AG10803 (cell line): ENCODE results near the gene EVA1B.

Experiments used
- DNase-seq: peaks from one replicate; pipeline ENCODE4 v3.0.0; 2010; ENCODE audit warnings: low read depth
- H3K4me3 ChIP-seq: 2 replicates; pipeline ENCODE4 v1.5.1; 2011; ENCODE audit warnings: mild to moderate bottlenecking, low read length, control low read depth
- TF ChIP-seq, protein P1 (sequence below): conservative IDR thresholded peaks from 2 replicates; pipeline ENCODE4 v1.5.1; 2011; ENCODE audit warnings: mild to moderate bottlenecking, low read length, control low read depth, inconsistent platforms

The EVA1B gene

DNA sequence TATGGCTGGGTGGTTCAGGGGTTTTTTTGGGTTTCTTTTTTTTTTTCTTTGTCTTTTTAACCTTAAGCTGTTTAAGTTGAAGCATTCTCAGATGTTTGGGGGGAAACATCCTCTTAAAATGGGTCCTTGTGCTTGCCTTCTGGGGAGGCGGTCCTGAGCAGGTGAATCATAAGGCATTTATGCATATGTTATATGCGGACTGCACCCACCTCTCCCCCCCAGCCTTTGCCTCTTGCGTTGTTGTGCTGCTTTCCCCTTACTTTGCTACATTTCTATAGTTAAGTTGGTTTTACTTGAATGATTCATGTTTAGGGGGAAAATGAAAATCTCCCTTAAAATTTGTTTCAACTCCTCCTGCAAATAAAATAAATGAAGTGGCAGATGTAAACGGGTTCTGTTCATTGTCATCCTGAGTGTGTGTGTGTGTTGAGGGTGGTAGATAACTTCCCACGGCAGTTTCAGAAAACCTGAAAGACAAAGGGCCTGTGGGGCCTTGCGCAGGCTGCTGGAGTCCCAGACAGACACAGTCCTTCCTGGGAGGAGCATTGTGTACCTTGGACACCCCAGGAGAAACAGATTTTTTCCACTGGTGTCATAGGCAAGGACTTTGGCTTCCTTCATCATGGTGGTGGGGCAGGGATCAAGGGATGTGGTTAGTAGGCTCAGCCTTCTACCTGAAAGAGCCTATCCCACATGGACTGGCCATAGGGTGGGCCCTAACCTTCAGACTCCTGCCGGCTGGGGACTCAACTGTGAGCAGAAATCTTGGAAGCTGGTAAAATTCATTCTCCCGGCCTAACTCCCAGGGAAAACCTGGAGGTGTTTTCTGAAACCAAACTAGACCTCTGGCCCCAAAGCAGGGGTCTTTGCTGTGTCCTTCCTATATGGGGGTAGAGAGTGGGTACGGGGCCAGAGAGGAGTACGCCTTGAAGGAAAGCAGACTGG lies 18.2 kb downstream of the EVA1B start:
- no peak for DNase-seq
- TF ChIP-seq, protein P1, sequence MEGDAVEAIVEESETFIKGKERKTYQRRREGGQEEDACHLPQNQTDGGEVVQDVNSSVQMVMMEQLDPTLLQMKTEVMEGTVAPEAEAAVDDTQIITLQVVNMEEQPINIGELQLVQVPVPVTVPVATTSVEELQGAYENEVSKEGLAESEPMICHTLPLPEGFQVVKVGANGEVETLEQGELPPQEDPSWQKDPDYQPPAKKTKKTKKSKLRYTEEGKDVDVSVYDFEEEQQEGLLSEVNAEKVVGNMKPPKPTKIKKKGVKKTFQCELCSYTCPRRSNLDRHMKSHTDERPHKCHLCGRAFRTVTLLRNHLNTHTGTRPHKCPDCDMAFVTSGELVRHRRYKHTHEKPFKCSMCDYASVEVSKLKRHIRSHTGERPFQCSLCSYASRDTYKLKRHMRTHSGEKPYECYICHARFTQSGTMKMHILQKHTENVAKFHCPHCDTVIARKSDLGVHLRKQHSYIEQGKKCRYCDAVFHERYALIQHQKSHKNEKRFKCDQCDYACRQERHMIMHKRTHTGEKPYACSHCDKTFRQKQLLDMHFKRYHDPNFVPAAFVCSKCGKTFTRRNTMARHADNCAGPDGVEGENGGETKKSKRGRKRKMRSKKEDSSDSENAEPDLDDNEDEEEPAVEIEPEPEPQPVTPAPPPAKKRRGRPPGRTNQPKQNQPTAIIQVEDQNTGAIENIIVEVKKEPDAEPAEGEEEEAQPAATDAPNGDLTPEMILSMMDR, result no peak
- no peak overlapping the region for H3K4me3 ChIP-seq

DNA sequence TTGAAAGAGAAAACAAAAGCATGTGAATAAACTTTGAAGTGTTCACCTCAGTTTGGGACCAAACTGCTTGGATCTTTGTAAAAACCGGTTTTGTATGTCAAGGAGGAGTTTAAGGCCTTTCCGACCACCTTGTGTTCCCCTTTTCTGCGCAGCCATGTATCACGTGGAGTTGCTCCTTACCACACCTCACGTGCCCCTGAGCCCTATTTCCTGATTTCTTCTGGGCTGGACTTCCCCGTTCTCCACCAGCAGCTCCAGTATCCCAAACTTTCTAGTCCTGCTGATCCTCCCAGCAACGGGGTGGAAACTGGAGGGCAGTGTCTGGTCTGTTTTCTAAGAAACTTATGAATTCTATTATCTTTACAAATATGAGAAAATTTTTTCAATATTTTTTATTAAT lies 18.9 kb downstream of the EVA1B start:
- H3K4me3 ChIP-seq, result no peak overlapping the region
- TF ChIP-seq, protein P1, result no peak
- no peak for DNase-seq

DNA sequence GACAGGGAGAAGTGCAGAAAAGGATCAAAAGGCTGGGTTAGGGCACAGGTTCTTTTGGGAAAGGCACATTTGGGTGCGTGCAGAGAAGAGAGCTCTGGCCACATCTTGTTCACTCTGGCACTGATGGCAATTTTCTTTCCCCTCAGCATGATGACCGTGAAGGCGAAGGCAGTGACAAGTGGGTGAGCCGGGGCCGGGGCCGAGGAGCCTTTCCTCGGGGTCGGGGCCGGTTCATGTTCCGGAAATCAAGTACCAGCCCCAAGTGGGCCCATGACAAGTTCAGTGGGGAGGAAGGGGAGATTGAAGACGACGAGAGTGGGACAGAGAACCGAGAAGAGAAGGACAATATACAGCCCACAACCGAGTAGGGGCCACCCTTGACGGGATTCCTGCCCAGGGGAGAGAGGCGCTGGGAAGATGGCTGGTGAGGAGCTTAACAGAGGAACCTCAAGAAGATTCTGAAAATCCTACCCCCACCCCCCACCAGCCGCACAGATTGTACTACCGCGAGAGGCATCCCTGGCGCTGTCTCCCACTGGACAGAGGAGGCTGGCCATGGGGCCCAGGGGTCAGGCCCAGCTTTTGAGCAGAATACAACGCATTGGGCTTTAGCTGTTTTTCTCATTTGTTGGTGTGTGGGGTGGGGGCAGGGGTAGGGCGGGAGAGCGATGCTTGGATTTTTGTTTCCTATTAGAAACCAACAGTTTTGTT lies 19.6 kb downstream of the EVA1B start:
- TF ChIP-seq, protein P1, result no peak
- no peak overlapping the region for H3K4me3 ChIP-seq
- DNase-seq, result no peak

DNA sequence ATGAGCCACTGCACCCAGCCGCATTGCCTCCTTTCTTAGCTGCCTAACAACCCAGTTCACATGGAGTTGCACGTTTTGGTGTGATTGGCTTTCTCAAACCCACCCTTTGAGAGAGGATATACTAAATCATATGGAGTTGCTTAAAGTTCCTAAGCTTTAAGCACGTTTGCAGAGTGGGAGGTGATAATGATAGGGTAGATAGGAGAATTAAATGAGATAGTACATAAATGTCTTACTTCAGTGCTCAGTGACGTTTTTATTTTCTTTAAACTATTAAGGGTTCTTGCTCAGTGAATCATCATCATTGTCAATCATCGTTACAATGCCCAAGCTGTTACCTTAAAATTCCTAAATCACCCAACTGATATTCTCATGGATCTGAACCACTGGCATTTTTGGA lies 20.2 kb downstream of the EVA1B start:
- DNase-seq, result no peak
- TF ChIP-seq, protein P1, result no peak
- no peak overlapping the region for H3K4me3 ChIP-seq

DNA sequence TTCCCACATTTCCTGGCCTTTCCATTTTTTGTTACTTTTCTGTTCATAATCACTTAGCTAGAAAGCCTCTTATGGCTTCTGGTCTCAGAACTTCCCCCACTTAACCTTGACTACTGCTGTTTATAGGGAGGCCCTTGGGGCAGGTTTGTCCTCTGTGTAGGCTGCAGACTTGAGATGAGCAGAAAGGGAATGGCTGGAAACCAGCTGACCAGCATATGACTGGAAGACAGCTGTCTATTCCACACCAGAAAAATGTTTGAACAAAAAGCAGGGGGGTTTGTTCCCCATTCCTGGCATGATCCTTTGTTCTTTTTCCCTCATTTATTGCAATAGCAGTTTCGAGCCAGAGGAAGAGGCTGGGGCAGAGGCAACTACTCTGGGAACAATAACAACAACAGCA lies 22.2 kb downstream of the EVA1B start:
- H3K4me3 ChIP-seq, result no peak overlapping the region
- no peak for DNase-seq
- TF ChIP-seq, protein P1, result no peak

DNA sequence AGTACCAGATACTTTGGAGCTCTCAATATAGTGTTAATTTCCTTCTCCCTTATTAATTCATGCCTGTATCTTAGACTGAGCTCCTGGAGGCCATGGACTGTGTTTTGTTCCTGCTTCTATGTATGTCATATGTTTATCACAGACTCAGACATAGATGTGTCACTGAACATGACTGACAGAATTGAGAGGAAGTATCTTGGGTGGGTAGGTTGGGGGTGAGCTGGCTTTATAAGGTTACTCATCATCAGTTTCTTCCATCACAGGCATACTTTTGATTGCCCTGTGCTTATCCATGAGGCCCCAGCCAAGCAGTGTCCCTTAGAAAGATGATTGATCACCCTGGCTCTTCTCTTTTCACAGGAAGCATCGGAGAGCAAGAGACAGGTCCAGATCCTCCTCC lies 22.9 kb downstream of the EVA1B start:
- no peak overlapping the region for H3K4me3 ChIP-seq
- TF ChIP-seq, protein P1, result no peak
- no peak for DNase-seq
